Stimulated activated CD4-positive, alpha-beta T cell treated with anti-CD3 and anti-CD28 coated beads, Interleukin-12 subunit alpha, Interleukin-12 subunit beta, amount 100 ng/mL, for 24 hours (primary cell): ENCODE measurements around the gene ATP9A.
A peak's percentile ranks its signal among the peaks of the same experiment; 100 is the strongest.
"Not testable (repeated sequence)": the region's sequence is repeated elsewhere in the genome, so short reads cannot be mapped to it uniquely, and the experiment has no call there.

Experiments
- DNase-seq, 2 experiments: peaks; one replicate each; pipeline ENCODE4 v3.0.0-alpha.2; 2020; ENCODE audit warnings: low read depth in 2 of 2

ATP9A gene

GRCh38 chr20:51767867-51768758 lies at the start of gene ATP9A:
TSS of gene ATP9A (minus strand) at chr20:51768390. CDS start at chr20:51768369, 21 bp downstream.
- peak in 1 of 2 experiments; percentile 4 for DNase-seq

- not testable (repeated sequence) for DNase-seq
Observed at GRCh38 chr20:51816856-51817255, 48.7 kb upstream of the ATP9A start.

DNA sequence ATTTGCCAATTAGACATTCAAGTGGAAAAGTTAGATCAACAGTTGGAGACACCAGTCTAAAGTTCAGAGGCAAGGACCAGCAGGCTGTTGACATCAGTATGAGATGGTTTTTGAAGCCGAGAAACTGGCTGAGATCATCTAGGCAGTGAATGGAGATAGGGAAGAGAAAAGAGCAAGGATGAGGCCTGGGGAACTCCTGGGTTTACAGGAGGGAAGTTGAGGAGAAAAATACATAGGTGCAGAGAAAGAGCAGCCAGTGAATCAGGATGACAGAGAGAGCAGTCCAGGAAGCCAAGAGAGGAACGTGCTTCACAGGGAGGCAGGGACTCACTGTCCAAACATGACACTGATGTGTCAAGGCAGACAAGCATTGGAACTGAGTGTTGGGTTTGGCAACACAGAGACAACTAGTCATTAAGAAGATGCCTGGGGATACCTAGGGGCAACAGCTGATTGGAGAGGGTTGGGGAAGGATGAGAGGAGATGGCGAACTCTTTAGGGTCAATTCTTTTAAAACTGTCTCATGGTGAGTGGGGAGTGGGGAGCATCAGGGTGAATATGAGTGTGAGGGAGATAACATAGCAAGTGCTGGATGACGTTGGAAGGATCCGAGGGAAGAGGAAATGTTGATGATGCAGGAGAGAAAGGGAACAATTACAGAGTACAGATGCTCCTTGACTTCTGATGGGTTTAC lies 47.3 kb upstream of the ATP9A start:
- DNase-seq = no peak

- no peak for DNase-seq
Observed at GRCh38 chr20:51812861-51813260, 44.7 kb upstream of the ATP9A start.

- no peak for DNase-seq
Observed at GRCh38 chr20:51811514-51812128, 43.4 kb upstream of the ATP9A start.

DNA sequence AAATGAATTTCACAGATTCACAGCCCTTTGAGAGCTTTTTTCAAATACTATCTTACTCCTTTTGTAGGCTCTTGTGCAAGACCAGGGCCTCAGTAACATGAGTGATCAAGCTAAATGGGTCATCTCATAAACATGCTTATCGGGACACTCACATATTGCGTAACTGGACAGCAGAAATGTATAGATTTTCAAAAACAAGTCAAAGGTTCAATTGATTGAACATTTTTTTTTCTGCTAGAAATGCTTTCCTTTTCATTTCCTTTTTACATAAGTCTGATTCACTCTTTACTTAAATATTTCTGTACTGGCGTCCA lies 42.8 kb upstream of the ATP9A start:
- DNase-seq = no peak

DNA sequence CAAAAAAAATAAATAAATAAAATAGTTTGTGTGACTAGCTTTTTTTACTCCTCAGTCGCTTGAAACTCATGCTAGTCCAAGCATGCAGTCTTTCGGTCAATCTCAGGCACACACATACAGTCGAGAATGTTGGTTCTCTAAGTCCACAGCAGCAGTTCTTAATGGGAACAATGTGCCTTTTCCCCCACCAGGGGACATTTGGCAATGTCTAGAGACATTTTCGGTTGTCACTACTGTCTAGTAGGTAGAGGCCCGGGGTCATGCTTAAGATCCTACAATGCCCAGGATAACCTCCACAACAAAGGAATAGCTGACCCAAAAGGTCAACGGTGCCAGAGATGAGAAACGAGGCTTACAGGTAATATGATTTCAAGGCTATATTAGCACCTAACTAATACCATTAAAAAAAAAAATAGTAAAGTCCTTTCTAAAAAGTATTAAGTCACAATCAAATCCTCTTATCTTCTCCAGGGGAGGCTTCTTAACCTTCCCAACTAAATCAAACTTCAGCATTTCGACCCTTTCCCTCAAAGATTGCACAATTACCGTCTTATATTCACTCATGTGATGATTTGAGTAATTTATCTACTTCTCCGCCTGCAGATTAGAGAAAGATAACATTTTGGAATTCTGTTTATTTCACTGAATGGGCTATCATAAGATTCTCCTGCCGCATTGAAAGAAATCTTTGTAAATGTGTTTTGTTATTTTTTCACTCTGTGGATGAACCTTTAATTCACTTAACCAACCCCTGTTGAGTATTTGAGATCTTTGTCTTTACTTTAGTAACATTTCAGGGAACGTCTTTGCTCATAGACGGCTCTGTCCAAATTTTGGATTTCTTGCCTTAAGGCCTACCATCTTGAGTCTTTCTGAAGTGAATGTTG lies 42.2 kb upstream of the ATP9A start:
- DNase-seq = no peak

DNA sequence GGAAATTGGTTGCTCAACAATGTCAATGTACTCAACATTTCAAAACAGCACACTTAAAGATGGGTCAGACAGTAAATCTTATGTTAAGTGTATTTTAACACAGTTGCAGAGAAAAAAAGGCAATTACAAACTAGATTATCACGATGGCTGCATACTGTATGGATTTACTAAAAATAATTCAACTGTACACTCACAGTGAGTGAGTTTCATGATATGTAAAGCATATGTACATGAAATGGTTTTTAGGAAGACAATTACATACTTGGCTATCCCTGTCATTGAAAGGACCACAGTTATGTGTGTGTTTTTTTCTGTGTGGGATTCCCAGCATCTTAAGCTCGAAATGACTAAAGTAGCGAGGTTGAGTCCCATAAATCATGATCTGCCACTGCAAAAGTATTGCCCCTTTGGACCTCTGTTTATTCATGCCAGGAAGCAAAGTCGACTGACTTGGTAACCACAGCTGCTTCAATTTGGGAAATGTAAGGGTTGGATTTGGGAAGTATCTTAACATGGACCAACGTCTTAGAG lies 39.6 kb upstream of the ATP9A start:
- DNase-seq = no peak

DNA sequence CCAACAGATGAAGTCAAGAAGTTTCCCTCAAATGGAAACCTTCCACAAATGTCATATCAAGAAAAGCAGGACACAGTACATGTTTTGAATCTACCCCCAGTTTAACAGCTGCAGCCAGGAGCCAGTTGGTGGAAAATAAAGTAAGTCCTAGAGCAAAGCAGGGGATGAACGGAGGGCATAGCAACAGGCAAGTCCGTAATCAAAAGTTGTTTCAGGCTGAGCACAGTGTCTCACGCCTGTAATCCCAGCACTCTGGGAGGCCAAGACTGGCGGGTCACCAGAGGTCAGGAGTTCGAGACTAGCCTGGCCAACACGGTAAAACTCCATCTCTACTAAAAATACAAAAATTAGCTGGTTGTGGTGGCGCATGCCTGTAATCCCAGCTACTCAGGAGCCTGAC lies 36.6 kb upstream of the ATP9A start:
- DNase-seq = no peak

GRCh38 chr20:51803148-51803854 lies 35.1 kb upstream of the ATP9A start:
- DNase-seq = no peak

- no peak for DNase-seq
Observed at GRCh38 chr20:51802170-51802751, 34.1 kb upstream of the ATP9A start, which contains the start of gene SALL4. TSS of gene SALL4 (minus strand) at chr20:51802521. CDS start at chr20:51802408, 113 bp downstream.

- no peak for DNase-seq
Observed at GRCh38 chr20:51801823-51802123, 33.6 kb upstream of the ATP9A start.

- no peak for DNase-seq
Observed at GRCh38 chr20:51801122-51801822, 33.1 kb upstream of the ATP9A start.

DNA sequence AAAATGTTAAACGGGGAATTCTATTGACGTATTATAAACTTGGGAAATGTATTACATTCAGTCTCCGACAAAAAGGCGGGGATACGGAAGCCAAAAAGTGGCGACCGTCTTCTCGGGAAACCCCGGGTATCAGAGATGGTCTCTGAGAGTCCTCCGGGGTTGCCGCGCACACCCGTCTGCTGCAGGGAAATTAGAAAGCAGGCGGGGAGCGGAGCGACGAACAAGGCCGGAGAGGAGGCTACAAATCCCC lies 32.6 kb upstream of the ATP9A start:
- DNase-seq = no peak

DNA sequence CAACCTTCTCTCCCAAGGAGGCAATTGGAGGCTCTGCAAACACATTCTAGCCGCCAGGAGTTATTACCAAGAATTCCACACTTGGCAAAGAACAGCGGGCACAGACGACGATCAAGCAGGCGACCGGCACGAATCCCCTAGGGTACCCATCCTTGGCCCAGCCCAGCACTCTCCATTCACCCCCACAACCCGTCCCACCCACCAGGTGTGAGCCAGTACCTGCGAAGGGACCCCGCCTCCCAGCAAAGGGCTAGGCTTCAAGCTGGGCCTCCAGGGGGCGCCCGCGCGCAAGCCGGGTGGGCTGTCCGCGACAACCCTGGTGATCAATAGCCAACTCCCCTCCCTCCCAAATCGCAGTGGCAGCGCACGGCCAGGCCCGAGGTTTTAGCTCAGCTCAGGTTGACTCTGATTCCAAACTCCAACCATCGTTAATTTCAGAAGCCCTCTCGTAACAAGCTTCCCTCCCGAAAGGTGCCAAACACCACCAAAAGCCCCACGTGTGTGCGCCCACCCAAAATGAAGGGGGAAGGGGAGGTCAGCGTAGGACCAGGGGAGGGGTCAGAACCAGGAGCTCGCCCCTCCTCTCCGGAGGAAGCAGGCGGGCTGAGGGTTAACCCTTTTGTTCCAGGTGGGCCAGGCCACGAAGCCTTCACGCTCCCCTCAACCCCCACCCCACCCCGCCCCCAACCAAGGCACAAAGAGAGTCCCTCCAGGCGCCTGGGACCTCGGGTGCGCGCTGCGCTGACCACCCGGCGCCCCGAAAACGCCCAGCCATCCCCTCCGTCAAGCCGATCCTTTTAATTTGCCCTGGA lies 32.1 kb upstream of the ATP9A start:
- peak; percentile 22 to 64 for DNase-seq

DNA sequence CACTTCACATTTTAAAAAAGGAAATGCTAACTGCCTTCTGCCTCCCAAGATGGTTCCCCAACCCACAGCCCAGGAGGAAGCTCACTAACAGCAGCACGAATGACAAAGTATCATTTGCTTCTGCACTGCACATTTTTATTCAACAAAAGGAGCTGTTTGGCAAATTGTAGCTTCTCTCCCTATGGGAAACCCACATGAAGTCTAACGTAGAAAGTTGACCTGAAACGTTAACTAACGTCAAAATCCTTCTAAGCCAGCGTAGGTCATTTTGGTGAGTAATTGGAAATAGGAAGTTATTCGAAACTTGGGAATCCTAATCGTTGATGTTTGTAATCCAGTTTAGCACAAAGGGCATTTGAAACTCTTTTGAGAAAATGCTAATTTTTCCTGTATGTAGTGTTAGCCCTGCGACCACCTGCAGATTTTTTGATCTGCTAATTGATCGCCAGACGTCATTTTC lies 31.2 kb upstream of the ATP9A start:
- DNase-seq = no peak

DNA sequence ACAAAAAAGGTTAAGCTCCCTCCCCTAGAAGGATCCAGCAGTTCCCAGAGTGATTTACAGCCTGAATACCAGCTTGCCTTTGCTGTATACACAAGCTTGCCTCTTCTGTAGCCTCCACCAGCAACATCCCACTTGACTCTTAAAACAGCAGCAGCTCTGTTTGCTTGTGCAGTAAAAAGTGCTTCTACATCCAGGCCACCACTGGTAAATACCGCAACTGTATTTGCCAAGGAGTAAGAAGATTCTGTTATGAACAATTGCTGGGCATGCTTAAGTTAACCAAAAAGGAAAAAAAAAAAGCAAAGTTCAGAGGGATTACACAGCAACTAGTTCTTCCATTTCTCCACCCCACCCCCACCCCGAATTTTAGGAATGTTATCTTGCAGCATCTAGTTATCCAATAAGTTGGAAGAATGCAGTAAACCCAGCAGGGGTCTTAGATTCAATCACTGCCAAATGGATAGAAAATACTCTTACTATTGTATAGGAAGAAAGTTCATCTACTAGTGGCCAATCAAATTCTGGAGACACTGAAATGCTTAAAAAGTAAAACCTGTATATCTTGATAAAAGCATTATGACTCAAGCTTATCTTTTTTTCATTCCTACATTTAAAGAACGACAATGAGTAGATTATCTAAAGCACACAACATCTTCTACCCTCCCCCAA lies 29.3 kb upstream of the ATP9A start:
- DNase-seq = no peak

GRCh38 chr20:51796340-51796739 lies 28.1 kb upstream of the ATP9A start:
- DNase-seq = no peak

DNA sequence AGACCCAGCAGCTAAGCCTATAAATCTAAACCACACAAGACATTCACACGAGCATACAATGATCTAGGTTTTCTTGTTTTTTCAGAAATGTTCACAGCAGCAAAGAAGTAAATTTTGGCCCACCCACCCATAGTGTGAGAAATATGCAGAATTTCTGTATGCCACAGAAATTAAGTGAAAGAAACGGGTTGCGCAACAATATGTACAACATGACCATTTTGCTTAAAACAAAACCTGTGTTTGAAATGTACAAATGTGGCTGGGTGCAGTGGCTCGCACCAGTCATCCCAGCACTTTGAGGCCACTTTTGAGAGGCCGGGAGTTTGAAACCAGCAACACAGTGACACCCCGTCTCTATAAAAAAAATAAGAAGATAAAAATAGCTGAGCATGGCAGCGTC lies 24.8 kb upstream of the ATP9A start:
- DNase-seq = no peak
